ENCODE results near the gene FILIP1.

DNA sequence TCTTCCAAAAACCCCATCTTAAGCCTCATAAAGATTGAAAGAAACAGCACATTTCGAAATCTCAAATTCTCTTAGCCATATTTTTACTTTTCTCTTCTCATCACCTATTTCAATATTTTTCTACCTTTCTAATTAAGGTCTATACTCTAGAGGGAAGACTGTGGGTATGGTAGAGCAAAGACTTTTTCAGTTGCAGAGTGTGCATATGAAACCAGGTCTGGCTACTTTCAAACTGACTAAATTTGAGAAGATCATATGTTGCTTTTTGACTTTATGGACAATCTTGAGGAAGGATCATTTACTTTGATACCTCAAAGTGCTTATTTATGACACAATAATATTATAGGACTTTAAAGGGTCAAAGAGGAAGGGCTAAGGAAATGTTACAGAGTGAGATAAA lies 20.7 kb downstream of the FILIP1 start:
- TF ChIP-seq, protein P1, sequence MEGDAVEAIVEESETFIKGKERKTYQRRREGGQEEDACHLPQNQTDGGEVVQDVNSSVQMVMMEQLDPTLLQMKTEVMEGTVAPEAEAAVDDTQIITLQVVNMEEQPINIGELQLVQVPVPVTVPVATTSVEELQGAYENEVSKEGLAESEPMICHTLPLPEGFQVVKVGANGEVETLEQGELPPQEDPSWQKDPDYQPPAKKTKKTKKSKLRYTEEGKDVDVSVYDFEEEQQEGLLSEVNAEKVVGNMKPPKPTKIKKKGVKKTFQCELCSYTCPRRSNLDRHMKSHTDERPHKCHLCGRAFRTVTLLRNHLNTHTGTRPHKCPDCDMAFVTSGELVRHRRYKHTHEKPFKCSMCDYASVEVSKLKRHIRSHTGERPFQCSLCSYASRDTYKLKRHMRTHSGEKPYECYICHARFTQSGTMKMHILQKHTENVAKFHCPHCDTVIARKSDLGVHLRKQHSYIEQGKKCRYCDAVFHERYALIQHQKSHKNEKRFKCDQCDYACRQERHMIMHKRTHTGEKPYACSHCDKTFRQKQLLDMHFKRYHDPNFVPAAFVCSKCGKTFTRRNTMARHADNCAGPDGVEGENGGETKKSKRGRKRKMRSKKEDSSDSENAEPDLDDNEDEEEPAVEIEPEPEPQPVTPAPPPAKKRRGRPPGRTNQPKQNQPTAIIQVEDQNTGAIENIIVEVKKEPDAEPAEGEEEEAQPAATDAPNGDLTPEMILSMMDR (IDR thresholded peaks at IDR 0.05) = no peak
- no peak for TF ChIP-seq POLR2A (IDR thresholded peaks at IDR 0.05)
- TF ChIP-seq EP300 (IDR thresholded peaks at IDR 0.05) = no peak

All from ovary (tissue), 3 donors.